KOPT-K1 (cell line): ENCODE data around the gene DHPS.
"Not testable (repeated sequence)": the region's sequence is repeated elsewhere in the genome, so short reads cannot be mapped to it uniquely, and the experiment has no call there.

Experiments
- H3K27ac ChIP-seq: fragments of 200-600 bp; sonication (generic); 2 replicates; pipeline ENCODE4 v1.5.1; 2016; ENCODE audit warnings: antibody characterized with exemption, mild to moderate bottlenecking, low read depth, low read length; ENCODE audit not compliant: poor library complexity, severe bottlenecking
- H3K36me3 ChIP-seq: fragments of 200-600 bp; sonication (generic); 2 replicates; pipeline ENCODE4 v1.5.1; 2017; ENCODE audit warnings: antibody characterized with exemption, mild to moderate bottlenecking, low read length, moderate library complexity; ENCODE audit not compliant: insufficient read depth
- H3K9me3 ChIP-seq: fragments of 200-600 bp; sonication (generic); 2 replicates; pipeline ENCODE4 v1.5.1; 2017; ENCODE audit warnings: antibody characterized with exemption, low read length, mild to moderate bottlenecking; ENCODE audit not compliant: insufficient read depth, poor library complexity, severe bottlenecking

DHPS gene

GRCh38 chr19:12715102-12715501 is 33.4 kb upstream of the DHPS start:
- Histone ChIP-seq H3K27ac (no peak overlapping the region), H3K36me3 (peaks cover 95% of the 10 kb centered on the region), H3K9me3 (no peaks in the 10 kb centered on the region)

- H3K9me3 ChIP-seq, H3K27ac ChIP-seq: not testable (repeated sequence)
- peaks cover 97% of the 10 kb centered on the region for H3K36me3 ChIP-seq
Observed at GRCh38 chr19:12713304-12713703, 31.6 kb upstream of the DHPS start.

GRCh38 chr19:12712077-12712476 is 30.4 kb upstream of the DHPS start:
- not testable (repeated sequence) for H3K9me3 ChIP-seq, H3K27ac ChIP-seq
- peaks cover 97% of the 10 kb centered on the region for H3K36me3 ChIP-seq

- Histone ChIP-seq H3K9me3 (no peaks in the 10 kb centered on the region), H3K27ac (no peak overlapping the region), H3K36me3 (peaks cover 97% of the 10 kb centered on the region)
Observed at GRCh38 chr19:12711187-12711586, 29.5 kb upstream of the DHPS start.

GRCh38 chr19:12708641-12709040 is 27.0 kb upstream of the DHPS start:
- Histone ChIP-seq H3K27ac (no peak overlapping the region), H3K9me3 (no peaks in the 10 kb centered on the region), H3K36me3 (peaks cover 97% of the 10 kb centered on the region)

- no peak overlapping the region for H3K27ac ChIP-seq
- no peaks in the 10 kb centered on the region for H3K9me3 ChIP-seq
- peaks cover 100% of the 10 kb centered on the region for H3K36me3 ChIP-seq
Observed at GRCh38 chr19:12706332-12706718, 24.6 kb upstream of the DHPS start.

- Histone ChIP-seq H3K9me3 (no peaks in the 10 kb centered on the region), H3K36me3 (peaks cover 100% of the 10 kb centered on the region), H3K27ac (no peak overlapping the region)
Observed at GRCh38 chr19:12705654-12706331, 24.1 kb upstream of the DHPS start.

GRCh38 chr19:12705169-12705568 is 23.5 kb upstream of the DHPS start:
- Histone ChIP-seq H3K27ac (no peak overlapping the region), H3K36me3 (peaks cover 99% of the 10 kb centered on the region), H3K9me3 (no peaks in the 10 kb centered on the region)

GRCh38 chr19:12703046-12703445 is 21.4 kb upstream of the DHPS start:
- peaks cover 99% of the 10 kb centered on the region for H3K36me3 ChIP-seq
- no peak overlapping the region for H3K27ac ChIP-seq
- H3K9me3 ChIP-seq, result no peaks in the 10 kb centered on the region

GRCh38 chr19:12701596-12702282 is 20.1 kb upstream of the DHPS start:
- Histone ChIP-seq H3K9me3 (no peaks in the 10 kb centered on the region), H3K27ac (no peak overlapping the region), H3K36me3 (peaks cover 89% of the 10 kb centered on the region)

GRCh38 chr19:12698138-12698537 is 16.5 kb upstream of the DHPS start:
- H3K9me3 ChIP-seq, result no peaks in the 10 kb centered on the region
- H3K36me3 ChIP-seq, result peaks cover 53% of the 10 kb centered on the region
- no peak overlapping the region for H3K27ac ChIP-seq

GRCh38 chr19:12697425-12697824 is 15.7 kb upstream of the DHPS start:
- not testable (repeated sequence) for H3K9me3 ChIP-seq
- H3K27ac ChIP-seq, result peak overlapping the region; percentile 68
- H3K36me3 ChIP-seq, result peaks cover 46% of the 10 kb centered on the region

GRCh38 chr19:12696366-12697335 is 15.0 kb upstream of the DHPS start, which contains the start of gene FBXW9:
Gene FBXW9 (minus strand): TSS chr19:12696631. CDS start chr19:12696581, 50 bp downstream.
- H3K36me3 ChIP-seq, result peaks cover 38% of the 10 kb centered on the region
- H3K27ac ChIP-seq, result peak within 1 kb of the TSS; percentile 68
- H3K9me3 ChIP-seq, result no peaks in the 10 kb centered on the region

- Histone ChIP-seq H3K36me3 (peaks cover 31% of the 10 kb centered on the region), H3K9me3 (no peaks in the 10 kb centered on the region), H3K27ac (peak overlapping the region; percentile 68)
Observed at GRCh38 chr19:12695997-12696365, 14.3 kb upstream of the DHPS start.

- H3K9me3 ChIP-seq, result no peaks in the 10 kb centered on the region
- peaks cover 27% of the 10 kb centered on the region for H3K36me3 ChIP-seq
- H3K27ac ChIP-seq, result no peak overlapping the region
Observed at GRCh38 chr19:12695514-12695913, 13.8 kb upstream of the DHPS start.
